Measurements from ENCODE around the gene SPOCK1. TPM values are rescaled to one million over a fixed set of nuclear protein-coding genes. Genes with fewer than 3 reads are reported as not detected.

Gene SPOCK1
- total and polyA plus RNA-seq, 4 donors = 31.8 to 217 (median 132) TPM

DNA sequence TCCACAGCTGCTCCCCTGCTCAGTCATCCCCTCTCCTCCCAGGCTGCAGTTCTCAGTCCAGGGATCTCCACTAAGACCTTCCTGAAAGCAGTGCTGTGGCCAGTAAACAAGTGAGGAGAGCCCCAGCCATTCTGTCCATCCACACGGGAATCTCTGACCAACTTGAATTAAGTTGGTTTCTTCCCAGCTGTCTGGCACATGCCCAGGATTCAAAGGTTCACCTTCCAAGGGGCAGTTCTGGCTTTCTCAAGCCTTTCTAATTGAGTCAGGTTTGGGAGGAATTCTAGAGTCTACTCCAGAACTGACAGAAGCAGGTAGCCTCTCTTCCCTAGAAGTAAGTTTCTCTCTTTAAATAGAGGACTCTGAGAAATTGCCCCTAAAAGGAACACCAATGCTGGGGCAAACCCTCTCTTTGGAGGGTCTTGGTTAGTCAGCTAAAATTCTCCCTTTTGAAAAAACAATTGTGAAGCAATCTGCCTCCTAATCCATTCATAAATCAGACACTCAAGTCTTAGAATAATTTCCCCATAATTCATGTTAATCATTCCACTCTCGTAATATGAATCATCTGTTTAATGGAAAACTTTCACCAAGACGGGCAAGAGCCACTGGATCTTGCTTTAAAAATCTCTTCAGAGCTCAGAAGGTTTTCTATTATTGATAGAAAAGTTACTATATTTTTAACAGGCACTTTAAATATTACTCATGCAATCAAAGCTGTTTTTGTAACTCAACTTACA lies 133.8 kb downstream of the SPOCK1 start:
- no peak for DNase-seq (ENCODE audit: low read depth in 4 of 6, low spot score in 6 of 6)
- Histone ChIP-seq H3K9me3 (ENCODE audit: control insufficient read depth, insufficient read depth, low read length) (no peaks in the 10 kb centered on the region), H3K27me3 (ENCODE audit: control insufficient read depth, insufficient read depth, low read length) (no peaks in the 10 kb centered on the region), H3K36me3 (ENCODE audit: control insufficient read depth, insufficient read depth, low read length) (no peaks in the 10 kb centered on the region), H3K27ac (ENCODE audit: low read depth, low read length) (no peak overlapping the region), H3K4me1 (ENCODE audit: control insufficient read depth, insufficient read depth, low read length) (peaks cover 4% of the 10 kb centered on the region), H3K4me3 (ENCODE audit: low read depth, low read length) (no peak overlapping the region)
- WGBS (ENCODE audit: insufficient coverage) = no CpG with 5 or more reads among the region's 3 CpGs

DNA sequence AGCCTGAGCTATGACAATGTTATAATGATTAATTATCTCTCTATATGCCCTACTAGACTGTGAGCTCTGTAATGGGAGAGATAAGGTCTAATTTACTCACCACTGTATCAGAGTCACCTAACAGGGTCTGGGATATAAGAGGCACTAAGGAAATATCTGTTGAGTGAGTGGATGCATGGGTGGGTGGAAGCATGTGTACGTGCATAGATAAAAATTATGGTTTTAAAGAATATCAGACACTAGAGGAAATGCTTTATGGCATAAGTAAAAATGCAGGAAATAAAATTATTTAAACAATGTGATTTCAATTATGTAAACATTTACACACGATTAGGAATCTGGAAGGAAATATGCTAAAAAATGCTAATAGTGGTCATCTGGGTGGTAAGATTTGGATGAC lies 137.8 kb downstream of the SPOCK1 start:
- no CpG with 5 or more reads among the region's 2 CpGs for WGBS (ENCODE audit: insufficient coverage)
- no peaks in the 10 kb centered on the region for H3K9me3 ChIP-seq (ENCODE audit: control insufficient read depth, insufficient read depth, low read length)
- H3K36me3 ChIP-seq (ENCODE audit: control insufficient read depth, insufficient read depth, low read length) = no peaks in the 10 kb centered on the region
- H3K27me3 ChIP-seq (ENCODE audit: control insufficient read depth, insufficient read depth, low read length) = no peaks in the 10 kb centered on the region
- DNase-seq (ENCODE audit: low read depth in 4 of 6, low spot score in 6 of 6) = no peak
- H3K27ac ChIP-seq (ENCODE audit: low read depth, low read length) = no peak overlapping the region
- no peak overlapping the region for H3K4me3 ChIP-seq (ENCODE audit: low read depth, low read length)
- no peaks in the 10 kb centered on the region for H3K4me1 ChIP-seq (ENCODE audit: control insufficient read depth, insufficient read depth, low read length)

DNA sequence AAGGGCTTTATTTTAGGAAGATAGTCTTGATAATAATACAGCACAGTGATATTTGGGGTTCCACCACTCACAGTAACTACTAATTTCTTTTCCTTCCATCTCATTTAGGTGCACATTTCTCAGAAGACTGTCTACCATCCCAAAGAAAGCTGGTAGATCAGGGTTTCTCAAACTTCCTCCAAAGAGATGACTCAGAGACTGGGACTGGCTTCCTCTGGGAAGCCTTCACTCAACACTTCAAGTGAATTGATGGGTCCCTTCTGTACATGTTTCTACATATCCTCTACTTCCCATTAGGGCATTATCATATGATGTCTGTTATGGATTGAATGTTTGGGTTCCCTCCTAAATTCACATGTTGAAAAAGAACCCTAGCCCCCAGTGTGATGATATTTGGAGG lies 138.5 kb downstream of the SPOCK1 start:
- no peaks in the 10 kb centered on the region for H3K4me1 ChIP-seq (ENCODE audit: control insufficient read depth, insufficient read depth, low read length)
- no peaks in the 10 kb centered on the region for H3K27me3 ChIP-seq (ENCODE audit: control insufficient read depth, insufficient read depth, low read length)

DNA sequence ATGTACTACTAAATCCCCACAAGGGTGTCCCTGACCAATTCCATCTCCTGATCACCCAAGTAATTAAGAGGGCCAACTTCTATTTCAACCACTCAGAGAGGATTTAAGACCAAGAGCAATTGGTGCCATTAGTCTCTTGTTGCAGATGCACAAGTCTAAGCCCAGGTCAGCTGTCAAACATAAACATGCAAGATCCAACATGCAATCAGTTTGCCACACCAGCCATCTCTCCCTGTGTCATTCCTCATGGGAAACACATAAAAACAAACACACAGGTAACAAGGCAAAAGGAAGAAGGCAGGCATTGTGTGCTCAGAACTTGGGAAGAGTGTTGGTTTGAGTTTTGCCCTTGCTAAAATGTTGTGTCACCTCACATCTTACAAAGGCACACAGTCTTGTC lies 139.2 kb downstream of the SPOCK1 start:
- no peaks in the 10 kb centered on the region for H3K36me3 ChIP-seq (ENCODE audit: control insufficient read depth, insufficient read depth, low read length)
- no peak for DNase-seq (ENCODE audit: low read depth in 4 of 6, low spot score in 6 of 6)
- no peaks in the 10 kb centered on the region for H3K9me3 ChIP-seq (ENCODE audit: control insufficient read depth, insufficient read depth, low read length)

More for the DNA sequence above, 138.5 kb downstream of the SPOCK1 start:
- Histone ChIP-seq H3K9me3 (ENCODE audit: control insufficient read depth, insufficient read depth, low read length) (no peaks in the 10 kb centered on the region), H3K4me3 (ENCODE audit: low read depth, low read length) (no peak overlapping the region), H3K36me3 (ENCODE audit: control insufficient read depth, insufficient read depth, low read length) (no peaks in the 10 kb centered on the region), H3K27ac (ENCODE audit: low read depth, low read length) (no peak overlapping the region)
- no peak for DNase-seq (ENCODE audit: low read depth in 4 of 6, low spot score in 6 of 6)

DNA sequence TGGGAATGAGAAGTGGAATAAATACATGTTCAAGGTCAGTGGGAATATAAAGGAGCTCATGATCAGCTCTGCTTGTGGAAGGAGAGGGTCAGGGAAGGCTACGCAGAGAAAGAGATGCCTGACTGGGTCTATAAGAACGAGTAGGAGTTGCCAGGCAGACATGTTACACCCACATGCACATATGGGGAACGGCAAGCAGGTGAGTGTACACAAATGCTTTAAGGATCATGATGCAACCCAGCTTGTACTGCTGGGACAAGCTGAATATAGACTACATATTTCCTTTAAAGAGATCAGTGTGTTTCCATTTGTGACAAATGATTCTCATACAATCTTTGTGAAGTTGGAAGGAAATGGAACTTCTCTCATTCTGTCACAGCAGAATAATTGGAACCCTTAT lies 141.7 kb downstream of the SPOCK1 start:
- Histone ChIP-seq H3K9me3 (ENCODE audit: control insufficient read depth, insufficient read depth, low read length) (no peaks in the 10 kb centered on the region), H3K4me1 (ENCODE audit: control insufficient read depth, insufficient read depth, low read length) (no peaks in the 10 kb centered on the region), H3K4me3 (ENCODE audit: low read depth, low read length) (no peak overlapping the region), H3K27me3 (ENCODE audit: control insufficient read depth, insufficient read depth, low read length) (no peaks in the 10 kb centered on the region), H3K36me3 (ENCODE audit: control insufficient read depth, insufficient read depth, low read length) (no peaks in the 10 kb centered on the region), H3K27ac (ENCODE audit: low read depth, low read length) (no peak overlapping the region)
- WGBS (ENCODE audit: insufficient coverage) = 90% methylated on average over 2 of the region's 3 CpGs
- no peak for DNase-seq (ENCODE audit: low read depth in 4 of 6, low spot score in 6 of 6)

More for the DNA sequence above, 139.2 kb downstream of the SPOCK1 start:
- Histone ChIP-seq H3K27ac (ENCODE audit: low read depth, low read length) (no peak overlapping the region), H3K4me1 (ENCODE audit: control insufficient read depth, insufficient read depth, low read length) (no peaks in the 10 kb centered on the region), H3K4me3 (ENCODE audit: low read depth, low read length) (no peak overlapping the region), H3K27me3 (ENCODE audit: control insufficient read depth, insufficient read depth, low read length) (no peaks in the 10 kb centered on the region)

DNA sequence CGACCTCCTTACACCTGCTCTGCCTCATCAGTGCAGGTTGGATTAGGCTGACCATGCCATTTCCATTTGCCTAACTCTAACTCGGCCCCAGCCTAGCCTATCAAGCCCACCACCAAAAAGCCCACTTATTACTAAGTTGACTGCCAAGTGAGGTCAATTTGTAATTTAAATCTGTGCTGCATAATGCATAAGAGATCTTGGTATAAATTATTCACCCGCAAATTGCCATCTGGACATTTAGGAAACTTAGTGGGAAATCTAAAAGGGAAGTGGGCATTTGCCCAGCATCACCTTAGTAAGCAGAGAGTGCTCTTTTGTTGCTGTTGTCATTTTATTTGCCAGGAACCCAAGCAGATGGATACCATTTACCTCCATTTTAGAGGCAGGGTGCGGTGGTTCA lies 143.0 kb downstream of the SPOCK1 start:
- no peaks in the 10 kb centered on the region for H3K9me3 ChIP-seq (ENCODE audit: control insufficient read depth, insufficient read depth, low read length)
- 84% methylated on average over 2 of the region's 4 CpGs for WGBS (ENCODE audit: insufficient coverage)
- H3K4me3 ChIP-seq (ENCODE audit: low read depth, low read length) = no peak overlapping the region
- no peaks in the 10 kb centered on the region for H3K27me3 ChIP-seq (ENCODE audit: control insufficient read depth, insufficient read depth, low read length)
- DNase-seq (ENCODE audit: low read depth in 4 of 6, low spot score in 6 of 6) = peak in 1 of 6 donors; percentile 84
- H3K4me1 ChIP-seq (ENCODE audit: control insufficient read depth, insufficient read depth, low read length) = no peaks in the 10 kb centered on the region
- no peak overlapping the region for H3K27ac ChIP-seq (ENCODE audit: low read depth, low read length)
- H3K36me3 ChIP-seq (ENCODE audit: control insufficient read depth, insufficient read depth, low read length) = no peaks in the 10 kb centered on the region

DNA sequence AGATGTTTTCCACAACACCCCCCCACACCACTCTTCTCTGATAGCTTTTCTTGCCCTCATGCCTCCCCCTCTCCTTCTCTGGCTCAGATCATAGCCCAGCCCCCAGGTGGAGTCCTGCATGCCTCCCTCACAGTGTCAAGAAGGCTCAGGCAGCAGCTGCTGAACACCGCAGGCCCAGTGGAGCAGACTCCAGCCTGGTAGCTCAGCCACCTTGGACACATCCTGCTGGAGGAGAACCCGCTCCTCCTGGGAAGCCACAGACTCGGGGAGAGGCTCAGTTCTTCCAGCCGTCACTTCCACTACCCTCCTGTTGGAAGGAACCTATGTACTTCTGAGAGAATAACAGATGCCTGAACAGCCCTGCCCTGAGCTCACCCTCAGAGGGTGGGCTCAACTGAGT lies 143.4 kb downstream of the SPOCK1 start:
- no peak overlapping the region for H3K27ac ChIP-seq (ENCODE audit: low read depth, low read length)
- H3K27me3 ChIP-seq (ENCODE audit: control insufficient read depth, insufficient read depth, low read length) = no peaks in the 10 kb centered on the region
- H3K36me3 ChIP-seq (ENCODE audit: control insufficient read depth, insufficient read depth, low read length) = no peaks in the 10 kb centered on the region
- no peaks in the 10 kb centered on the region for H3K4me1 ChIP-seq (ENCODE audit: control insufficient read depth, insufficient read depth, low read length)
- no peak overlapping the region for H3K4me3 ChIP-seq (ENCODE audit: low read depth, low read length)
- no peaks in the 10 kb centered on the region for H3K9me3 ChIP-seq (ENCODE audit: control insufficient read depth, insufficient read depth, low read length)
- 96% methylated on average over 4 of the region's 4 CpGs for WGBS (ENCODE audit: insufficient coverage)
- no peak for DNase-seq (ENCODE audit: low read depth in 4 of 6, low spot score in 6 of 6)

DNA sequence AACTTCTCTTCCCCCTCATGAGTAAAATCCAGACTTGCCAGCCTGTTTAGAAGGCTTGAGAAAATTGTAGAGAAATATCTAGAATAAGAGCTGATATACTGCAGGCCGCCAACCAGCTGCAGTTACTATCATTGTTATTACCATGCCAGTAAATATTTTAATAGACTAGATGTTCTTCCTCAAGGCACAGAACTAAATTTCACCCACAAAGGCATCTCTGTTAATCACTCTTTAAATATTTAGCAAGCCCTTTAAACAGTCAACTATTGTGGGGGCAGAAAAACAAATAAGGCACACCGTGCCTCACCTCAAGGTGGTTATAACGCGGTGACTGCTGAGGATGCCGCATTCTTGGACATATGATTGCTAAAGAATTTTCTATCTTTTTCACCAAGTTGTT lies 147.0 kb downstream of the SPOCK1 start:
- no peaks in the 10 kb centered on the region for H3K36me3 ChIP-seq (ENCODE audit: control insufficient read depth, insufficient read depth, low read length)
- no peak for DNase-seq (ENCODE audit: low read depth in 4 of 6, low spot score in 6 of 6)
- H3K27ac ChIP-seq (ENCODE audit: low read depth, low read length) = no peak overlapping the region
- no peak overlapping the region for H3K4me3 ChIP-seq (ENCODE audit: low read depth, low read length)
- no peaks in the 10 kb centered on the region for H3K9me3 ChIP-seq (ENCODE audit: control insufficient read depth, insufficient read depth, low read length)
- H3K27me3 ChIP-seq (ENCODE audit: control insufficient read depth, insufficient read depth, low read length) = no peaks in the 10 kb centered on the region
- H3K4me1 ChIP-seq (ENCODE audit: control insufficient read depth, insufficient read depth, low read length) = peaks cover 8% of the 10 kb centered on the region
- WGBS (ENCODE audit: insufficient coverage) = no CpG with 5 or more reads among the region's 5 CpGs

DNA sequence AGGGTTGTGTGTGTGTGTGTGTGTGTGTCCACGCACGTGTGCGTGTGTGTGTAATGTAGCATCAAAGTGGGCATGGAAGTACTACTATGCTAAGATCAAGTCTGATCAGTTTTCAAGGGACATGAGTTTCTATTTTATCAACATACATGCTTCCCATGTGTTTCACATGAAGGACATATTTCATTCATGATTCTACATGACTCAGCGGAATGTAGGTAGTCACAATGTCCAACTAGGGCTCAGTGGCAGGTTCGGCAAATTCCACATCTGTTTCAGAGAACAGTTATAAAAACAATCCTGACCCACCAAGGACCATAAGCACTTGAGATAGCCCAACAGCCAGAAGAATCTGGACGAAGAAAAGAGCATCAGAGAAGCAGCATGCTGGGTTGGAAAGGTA lies 148.3 kb downstream of the SPOCK1 start:
- DNase-seq (ENCODE audit: low read depth in 4 of 6, low spot score in 6 of 6) = no peak
- H3K36me3 ChIP-seq (ENCODE audit: control insufficient read depth, insufficient read depth, low read length) = no peaks in the 10 kb centered on the region
- H3K27ac ChIP-seq (ENCODE audit: low read depth, low read length) = no peak overlapping the region
- 0% methylated on average over 1 of the region's 6 CpGs for WGBS (ENCODE audit: insufficient coverage)
- H3K4me3 ChIP-seq (ENCODE audit: low read depth, low read length) = no peak overlapping the region
- H3K9me3 ChIP-seq (ENCODE audit: control insufficient read depth, insufficient read depth, low read length) = no peaks in the 10 kb centered on the region
- H3K27me3 ChIP-seq (ENCODE audit: control insufficient read depth, insufficient read depth, low read length) = no peaks in the 10 kb centered on the region
- H3K4me1 ChIP-seq (ENCODE audit: control insufficient read depth, insufficient read depth, low read length) = peaks cover 14% of the 10 kb centered on the region

DNA sequence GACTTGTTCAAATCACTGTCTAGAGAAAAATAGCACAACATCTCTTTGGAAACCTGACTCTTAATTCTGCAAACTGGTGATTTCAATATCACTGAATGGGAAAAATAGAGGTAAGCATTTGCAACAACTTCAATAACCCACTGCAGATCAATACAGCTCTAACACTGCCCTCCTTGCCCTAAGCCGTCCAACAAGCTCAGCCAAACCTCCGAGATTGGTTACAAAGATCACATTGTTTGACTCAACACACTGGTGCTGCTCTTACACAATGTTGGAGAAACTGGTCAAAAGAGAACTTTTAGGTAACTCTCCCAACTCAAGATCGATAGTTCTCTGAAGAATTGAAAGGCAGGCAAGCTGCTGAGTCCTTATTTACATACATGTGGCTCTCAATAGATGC lies 150.4 kb downstream of the SPOCK1 start:
- H3K9me3 ChIP-seq (ENCODE audit: control insufficient read depth, insufficient read depth, low read length) = no peaks in the 10 kb centered on the region
- H3K27ac ChIP-seq (ENCODE audit: low read depth, low read length) = no peak overlapping the region
- no peak overlapping the region for H3K4me3 ChIP-seq (ENCODE audit: low read depth, low read length)
- H3K27me3 ChIP-seq (ENCODE audit: control insufficient read depth, insufficient read depth, low read length) = no peaks in the 10 kb centered on the region
- no peaks in the 10 kb centered on the region for H3K36me3 ChIP-seq (ENCODE audit: control insufficient read depth, insufficient read depth, low read length)
- WGBS (ENCODE audit: insufficient coverage) = 43% methylated on average over 2 of the region's 3 CpGs
- no peak for DNase-seq (ENCODE audit: low read depth in 4 of 6, low spot score in 6 of 6)
- peaks cover 16% of the 10 kb centered on the region for H3K4me1 ChIP-seq (ENCODE audit: control insufficient read depth, insufficient read depth, low read length)

All from spinal cord (tissue), 10 donors.